K562 (cell line): ENCODE measurements around the gene LCP2. TPM values are rescaled to one million over a fixed set of nuclear protein-coding genes. Genes with fewer than 3 reads are reported as not detected.

ENCODE experiments used
- BACH1 ChIP-seq: fragments of 200-800 bp; sonication (Bioruptor generic); IDR thresholded peaks from 2 replicates; pipeline ENCODE4 v1.6.1; 2016; ENCODE audit warnings: missing genetic modification characterization, missing compliant biosample characterization
- HMBOX1 ChIP-seq: sonication (generic); IDR thresholded peaks from 2 replicates; pipeline ENCODE4 v1.6.1; 2016
- LCOR ChIP-seq: sonication (generic); formaldehyde crosslinking; IDR thresholded peaks from 2 replicates; pipeline ENCODE4 v1.8.0; 2022; ENCODE audit warnings: mild to moderate bottlenecking, missing genetic modification reagents
- LEF1 ChIP-seq: fragments of 450-650 bp; IDR thresholded peaks from 2 replicates; pipeline ENCODE4 v1.6.1; 2016; ENCODE audit warnings: mild to moderate bottlenecking
- MBD2 ChIP-seq: sonication (generic); IDR thresholded peaks from 2 replicates; pipeline ENCODE4 v1.6.1; 2016; ENCODE audit warnings: low read depth, borderline replicate concordance
- MLLT1 ChIP-seq, 2 experiments: fragments of 450-650 bp; IDR thresholded peaks; 2 replicates each; pipeline ENCODE4 v1.6.1; 2016
- SMAD4 ChIP-seq: fragments of 250-450 bp; sonication (Bioruptor Pico); conservative IDR thresholded peaks from 2 replicates; pipeline ENCODE4 v1.8.0; 2021; ENCODE audit warnings: inconsistent platforms, mild to moderate bottlenecking, moderate library complexity
- TEAD1 ChIP-seq, 2 experiments: fragments of 450-650 bp in 1 of 2; sonication (generic) in 1 of 2; formaldehyde crosslinking; IDR thresholded peaks; 2 replicates each; pipeline versions ENCODE4 v1.4.0 to v1.8.0; 2020 to 2022; ENCODE audit warnings: mild to moderate bottlenecking in 2 of 2, missing genetic modification reagents in 1 of 2
- TFAP4 ChIP-seq: sonication (generic); formaldehyde crosslinking; IDR thresholded peaks from 2 replicates; pipeline ENCODE4 v1.8.0; 2022; ENCODE audit warnings: missing genetic modification reagents, mild to moderate bottlenecking, moderate library complexity, borderline replicate concordance
- ZNF175 ChIP-seq: fragments of 200-800 bp; sonication (Bioruptor generic); IDR thresholded peaks from 2 replicates; pipeline ENCODE4 v1.6.1; 2016; ENCODE audit warnings: low read depth, mild to moderate bottlenecking, missing genetic modification characterization, missing compliant biosample characterization
- ZNF584 ChIP-seq: fragments of 200-800 bp; sonication (Bioruptor generic); IDR thresholded peaks from 2 replicates; pipeline ENCODE4 v1.6.1; 2016; ENCODE audit warnings: low read depth, mild to moderate bottlenecking, missing genetic modification characterization, missing compliant biosample characterization
- ZSCAN29 ChIP-seq: fragments of 450-650 bp; IDR thresholded peaks from 2 replicates; pipeline ENCODE4 v1.6.1; 2017
- polyA plus RNA-seq, 8 experiments: library from polyadenylated mRNA; depleted of rRNA in 4 of 8; stranded (reverse) in 5 of 8; unstranded in 3 of 8; fragments of >200 nt; fragmentation: Nextera tagmentation in 2 of 8; fragmentation: Illumina TruSeq in 1 of 8; extraction: Ambion mirVana in 2 of 8; extraction: Trizol in 1 of 8; gene quantifications; 2 replicates each; pipeline versions ENCODE4 v1.2.1 to v1.2.3, GENCODE V29; 2011 to 2014; ENCODE audit warnings: inconsistent platforms in 1 of 8, missing spikeins in 1 of 8
- total RNA-seq, 7 experiments: library from RNA; depleted of rRNA in 6 of 7; stranded (reverse); fragments of >200 nt in 6 of 7; fragmentation: Illumina TruSeq in 2 of 7; extraction: Trizol in 2 of 7; gene quantifications; 2 replicates each; pipeline versions ENCODE4 v1.2.1 to v1.2.3, GENCODE V29; 2011 to 2021; ENCODE audit warnings: low replicate concordance in 1 of 7
- TF ChIP-seq, protein P1 (sequence below): fragments of 450-650 bp; IDR thresholded peaks from 2 replicates; pipeline ENCODE4 v1.6.1; 2016; ENCODE audit warnings: antibody characterized with exemption
- TF ChIP-seq, protein P2 (sequence below): fragments of 200-800 bp; sonication (Bioruptor generic); IDR thresholded peaks from 2 replicates; pipeline ENCODE4 v1.6.1; 2017; ENCODE audit warnings: missing genetic modification characterization, missing compliant biosample characterization
- TF ChIP-seq, protein P3 (sequence below), 3 experiments: fragments of 200-800 bp in 1 of 3; fragments of 250-450 bp in 1 of 3; fragments of 450-650 bp in 1 of 3; sonication (Bioruptor Pico) in 1 of 3; sonication (Bioruptor generic) in 1 of 3; formaldehyde crosslinking in 1 of 3; IDR thresholded peaks; 2 replicates each; pipeline versions ENCODE4 v1.6.1 to v1.8.0; 2016 to 2022; ENCODE audit warnings: mild to moderate bottlenecking in 2 of 3, missing genetic modification characterization in 2 of 3, missing compliant biosample characterization in 1 of 3, moderate library complexity in 1 of 3

Gene LCP2
- total and polyA plus RNA-seq, 9 of the 15 experiments (the other 6 are each of a cell fraction or from before 2014, with no cell fraction given): 4.0 to 31.3 (median 14.6) TPM

GRCh38 chr5:170278611-170279458 is 18.7 kb downstream of the LCP2 start (continued):
- TF ChIP-seq MLLT1 (IDR thresholded peaks at IDR 0.05) (peak in 1 of 2 experiments; percentile 70; a peak in 2 of 4 replicates), LEF1 (peak; percentile 65), ZNF175 (0 out of 2 replicates have a peak, but pooled peaks have one; percentile 21), LCOR (peak; percentile 89), HMBOX1 (peak; percentile 85), TEAD1 (CRISPR knock-in tag; IDR thresholded peaks at IDR 0.05) (0 out of 4 replicates have a peak, but pooled peaks of 1 of the 2 experiments have one; percentile 36), BACH1 (tag) (no peak), ZSCAN29 (no peak), MBD2 (peak; percentile 59; the same call in 1 of the 2 replicates), SMAD4 (CRISPR knock-in tag) (peak; percentile 34; the same call in 1 of the 2 replicates), TFAP4 (CRISPR knock-in tag) (peak; percentile 57), ZNF584 (0 out of 2 replicates have a peak, but pooled peaks have one; percentile 63)
- TF ChIP-seq, protein P1, sequence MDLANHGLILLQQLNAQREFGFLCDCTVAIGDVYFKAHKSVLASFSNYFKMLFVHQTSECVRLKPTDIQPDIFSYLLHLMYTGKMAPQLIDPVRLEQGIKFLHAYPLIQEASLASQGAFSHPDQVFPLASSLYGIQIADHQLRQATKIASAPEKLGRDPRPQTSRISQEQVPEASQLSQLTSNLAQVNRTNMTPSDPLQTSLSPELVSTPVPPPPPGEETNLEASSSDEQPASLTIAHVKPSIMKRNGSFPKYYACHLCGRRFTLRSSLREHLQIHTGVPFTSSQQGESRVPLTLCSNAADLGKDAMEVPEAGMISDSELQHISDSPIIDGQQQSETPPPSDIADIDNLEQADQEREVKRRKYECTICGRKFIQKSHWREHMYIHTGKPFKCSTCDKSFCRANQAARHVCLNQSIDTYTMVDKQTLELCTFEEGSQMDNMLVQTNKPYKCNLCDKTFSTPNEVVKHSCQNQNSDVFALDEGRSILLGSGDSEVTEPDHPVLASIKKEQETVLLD: no peak
- TF ChIP-seq, protein P2, sequence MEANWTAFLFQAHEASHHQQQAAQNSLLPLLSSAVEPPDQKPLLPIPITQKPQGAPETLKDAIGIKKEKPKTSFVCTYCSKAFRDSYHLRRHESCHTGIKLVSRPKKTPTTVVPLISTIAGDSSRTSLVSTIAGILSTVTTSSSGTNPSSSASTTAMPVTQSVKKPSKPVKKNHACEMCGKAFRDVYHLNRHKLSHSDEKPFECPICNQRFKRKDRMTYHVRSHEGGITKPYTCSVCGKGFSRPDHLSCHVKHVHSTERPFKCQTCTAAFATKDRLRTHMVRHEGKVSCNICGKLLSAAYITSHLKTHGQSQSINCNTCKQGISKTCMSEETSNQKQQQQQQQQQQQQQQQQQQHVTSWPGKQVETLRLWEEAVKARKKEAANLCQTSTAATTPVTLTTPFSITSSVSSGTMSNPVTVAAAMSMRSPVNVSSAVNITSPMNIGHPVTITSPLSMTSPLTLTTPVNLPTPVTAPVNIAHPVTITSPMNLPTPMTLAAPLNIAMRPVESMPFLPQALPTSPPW: peak; percentile 65
- TF ChIP-seq, protein P3, sequence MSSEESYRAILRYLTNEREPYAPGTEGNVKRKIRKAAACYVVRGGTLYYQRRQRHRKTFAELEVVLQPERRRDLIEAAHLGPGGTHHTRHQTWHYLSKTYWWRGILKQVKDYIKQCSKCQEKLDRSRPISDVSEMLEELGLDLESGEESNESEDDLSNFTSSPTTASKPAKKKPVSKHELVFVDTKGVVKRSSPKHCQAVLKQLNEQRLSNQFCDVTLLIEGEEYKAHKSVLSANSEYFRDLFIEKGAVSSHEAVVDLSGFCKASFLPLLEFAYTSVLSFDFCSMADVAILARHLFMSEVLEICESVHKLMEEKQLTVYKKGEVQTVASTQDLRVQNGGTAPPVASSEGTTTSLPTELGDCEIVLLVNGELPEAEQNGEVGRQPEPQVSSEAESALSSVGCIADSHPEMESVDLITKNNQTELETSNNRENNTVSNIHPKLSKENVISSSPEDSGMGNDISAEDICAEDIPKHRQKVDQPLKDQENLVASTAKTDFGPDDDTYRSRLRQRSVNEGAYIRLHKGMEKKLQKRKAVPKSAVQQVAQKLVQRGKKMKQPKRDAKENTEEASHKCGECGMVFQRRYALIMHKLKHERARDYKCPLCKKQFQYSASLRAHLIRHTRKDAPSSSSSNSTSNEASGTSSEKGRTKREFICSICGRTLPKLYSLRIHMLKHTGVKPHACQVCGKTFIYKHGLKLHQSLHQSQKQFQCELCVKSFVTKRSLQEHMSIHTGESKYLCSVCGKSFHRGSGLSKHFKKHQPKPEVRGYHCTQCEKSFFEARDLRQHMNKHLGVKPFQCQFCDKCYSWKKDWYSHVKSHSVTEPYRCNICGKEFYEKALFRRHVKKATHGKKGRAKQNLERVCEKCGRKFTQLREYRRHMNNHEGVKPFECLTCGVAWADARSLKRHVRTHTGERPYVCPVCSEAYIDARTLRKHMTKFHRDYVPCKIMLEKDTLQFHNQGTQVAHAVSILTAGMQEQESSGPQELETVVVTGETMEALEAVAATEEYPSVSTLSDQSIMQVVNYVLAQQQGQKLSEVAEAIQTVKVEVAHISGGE (CRISPR knock-in tag; IDR thresholded peaks at IDR 0.05): 0 out of 6 replicates have a peak, but pooled peaks of 1 of the 3 experiments have one; percentile 33
